SKM-1 (cell line): ENCODE data around the gene TULP1.
"Not testable (repeated sequence)": the region's sequence is repeated elsewhere in the genome, so short reads cannot be mapped to it uniquely, and the experiment has no call there.

Experiments
- DNase-seq: peaks from one replicate; lab custom pipeline; 2025; ENCODE audit not compliant: unreplicated experiment; lab: John Stamatoyannopoulos, UW

TULP1 gene

GRCh38 chr6:35512740-35513139 lies at the start of gene TULP1:
TSS of gene TULP1 (minus strand) at chr6:35512896. CDS start at chr6:35512858, 38 bp downstream.
- no peak for DNase-seq

GRCh38 chr6:35562060-35562459 lies 49.4 kb upstream of the TULP1 start:
- no peak for DNase-seq

GRCh38 chr6:35561113-35561512 lies 48.4 kb upstream of the TULP1 start:
- DNase-seq = no peak

GRCh38 chr6:35558571-35558970 lies 45.9 kb upstream of the TULP1 start:
- DNase-seq = no peak

GRCh38 chr6:35557239-35557638 lies 44.5 kb upstream of the TULP1 start:
- no peak for DNase-seq

GRCh38 chr6:35554811-35555210 lies 42.1 kb upstream of the TULP1 start:
- DNase-seq = no peak

- DNase-seq = no peak
These were observed 40.6 kb upstream of the TULP1 start for GRCh38 chr6:35553315-35553714.

- peak; percentile 18 for DNase-seq
These were observed 39.7 kb upstream of the TULP1 start for GRCh38 chr6:35552285-35552917.

- DNase-seq = no peak
These were observed 37.7 kb upstream of the TULP1 start for GRCh38 chr6:35550437-35550836.

- DNase-seq = no peak
These were observed 35.0 kb upstream of the TULP1 start for GRCh38 chr6:35547676-35548075.

GRCh38 chr6:35544769-35545361 lies 32.2 kb upstream of the TULP1 start:
- no peak for DNase-seq

GRCh38 chr6:35543459-35544193 lies 30.9 kb upstream of the TULP1 start:
- DNase-seq = no peak

GRCh38 chr6:35541836-35542235 lies 29.1 kb upstream of the TULP1 start:
- no peak for DNase-seq

- DNase-seq = no peak
These were observed 26.5 kb upstream of the TULP1 start for GRCh38 chr6:35539223-35539622.

- DNase-seq = not testable (repeated sequence)
These were observed 23.2 kb upstream of the TULP1 start for GRCh38 chr6:35535847-35536246.

- DNase-seq = no peak
These were observed 21.9 kb upstream of the TULP1 start for GRCh38 chr6:35534407-35535170.

GRCh38 chr6:35533981-35534380 lies 21.3 kb upstream of the TULP1 start:
- DNase-seq = no peak

GRCh38 chr6:35532126-35532525 lies 19.4 kb upstream of the TULP1 start:
- DNase-seq = no peak

- no peak for DNase-seq
These were observed 11.8 kb upstream of the TULP1 start for GRCh38 chr6:35524380-35525020.

- no peak for DNase-seq
These were observed 10.3 kb upstream of the TULP1 start for GRCh38 chr6:35522660-35523658.
